COLO829 (cell line): Measurements from ENCODE around the gene EPHB2.
"Not testable (repeated sequence)": the region's sequence is repeated elsewhere in the genome, so short reads cannot be mapped to it uniquely, and the experiment has no call there.

ENCODE experiments used
- DNase-seq: peaks from one replicate; pipeline ENCODE4 v3.0.0; 2012; ENCODE audit warnings: low spot score

EPHB2 gene

GRCh38 chr1:22819361-22819760 lies 108.7 kb downstream of the EPHB2 start:
- no peak for DNase-seq

- no peak for DNase-seq
Measured at GRCh38 chr1:22821027-22821426, 110.4 kb downstream of the EPHB2 start.

GRCh38 chr1:22822371-22822770 lies 111.7 kb downstream of the EPHB2 start:
- DNase-seq, result no peak

- no peak for DNase-seq
Measured at GRCh38 chr1:22824466-22824865, 113.8 kb downstream of the EPHB2 start.

- no peak for DNase-seq
Measured at GRCh38 chr1:22824975-22825374, 114.3 kb downstream of the EPHB2 start.

- DNase-seq, result no peak
Measured at GRCh38 chr1:22825486-22826189, 115.0 kb downstream of the EPHB2 start.

- DNase-seq, result no peak
Measured at GRCh38 chr1:22826604-22827580, 116.3 kb downstream of the EPHB2 start.

GRCh38 chr1:22827666-22828483 lies 117.2 kb downstream of the EPHB2 start:
- DNase-seq, result no peak

- no peak for DNase-seq
Measured at GRCh38 chr1:22828484-22829308, 118.1 kb downstream of the EPHB2 start.

GRCh38 chr1:22829309-22829989 lies 118.8 kb downstream of the EPHB2 start:
- no peak for DNase-seq

- no peak for DNase-seq
Measured at GRCh38 chr1:22830041-22830566, 119.5 kb downstream of the EPHB2 start.

GRCh38 chr1:22830757-22831340 lies 120.2 kb downstream of the EPHB2 start:
- no peak for DNase-seq

GRCh38 chr1:22831729-22832413 lies 121.2 kb downstream of the EPHB2 start:
- peak; percentile 23 for DNase-seq

- DNase-seq, result no peak
Measured at GRCh38 chr1:22832414-22832786, 121.8 kb downstream of the EPHB2 start.

GRCh38 chr1:22833699-22834098 lies 123.1 kb downstream of the EPHB2 start:
- DNase-seq, result no peak

GRCh38 chr1:22834420-22834819 lies 123.8 kb downstream of the EPHB2 start:
- DNase-seq, result not testable (repeated sequence)

- DNase-seq, result no peak
Measured at GRCh38 chr1:22835636-22836319, 125.1 kb downstream of the EPHB2 start.

GRCh38 chr1:22836850-22837249 lies 126.2 kb downstream of the EPHB2 start:
- DNase-seq, result no peak

- no peak for DNase-seq
Measured at GRCh38 chr1:22837332-22837731, 126.7 kb downstream of the EPHB2 start.
